Rectal smooth muscle tissue (tissue), 1 donor: ENCODE results near the gene NTNG2.
A peak's percentile ranks its signal among the peaks of the same experiment; 100 is the strongest.

ENCODE experiments used
- H3K27ac ChIP-seq: one replicate; pipeline ENCODE4 v1.7.0; 2013; ENCODE audit warnings: low read depth, low read length, inconsistent platforms
- H3K27me3 ChIP-seq: one replicate; pipeline ENCODE4 v1.7.0; 2013; ENCODE audit warnings: low read length; ENCODE audit not compliant: control insufficient read depth, insufficient read depth
- H3K36me3 ChIP-seq: one replicate; pipeline ENCODE4 v1.7.0; 2013; ENCODE audit warnings: low read length; ENCODE audit not compliant: control insufficient read depth, insufficient read depth
- H3K4me1 ChIP-seq: one replicate; pipeline ENCODE4 v1.7.0; 2013; ENCODE audit warnings: low read length; ENCODE audit not compliant: control insufficient read depth, insufficient read depth
- H3K4me3 ChIP-seq: one replicate; pipeline ENCODE4 v1.7.0; 2013; ENCODE audit warnings: low read length
- H3K9ac ChIP-seq: one replicate; pipeline ENCODE4 v1.7.0; 2013; ENCODE audit warnings: low read length

Gene NTNG2

GRCh38 chr9:132151118-132151517 is 10.7 kb upstream of the NTNG2 start:
- H3K9ac ChIP-seq, result no peak overlapping the region
- no peak overlapping the region for H3K27ac ChIP-seq
- no peaks in the 10 kb centered on the region for H3K4me1 ChIP-seq
- no peak overlapping the region for H3K4me3 ChIP-seq
- H3K27me3 ChIP-seq, result peaks cover 9% of the 10 kb centered on the region
- no peaks in the 10 kb centered on the region for H3K36me3 ChIP-seq

GRCh38 chr9:132152231-132152630 is 9.6 kb upstream of the NTNG2 start:
- Histone ChIP-seq H3K4me1 (no peaks in the 10 kb centered on the region), H3K27ac (no peak overlapping the region), H3K4me3 (no peak overlapping the region), H3K36me3 (no peaks in the 10 kb centered on the region), H3K27me3 (peaks cover 7% of the 10 kb centered on the region), H3K9ac (no peak overlapping the region)

DNA sequence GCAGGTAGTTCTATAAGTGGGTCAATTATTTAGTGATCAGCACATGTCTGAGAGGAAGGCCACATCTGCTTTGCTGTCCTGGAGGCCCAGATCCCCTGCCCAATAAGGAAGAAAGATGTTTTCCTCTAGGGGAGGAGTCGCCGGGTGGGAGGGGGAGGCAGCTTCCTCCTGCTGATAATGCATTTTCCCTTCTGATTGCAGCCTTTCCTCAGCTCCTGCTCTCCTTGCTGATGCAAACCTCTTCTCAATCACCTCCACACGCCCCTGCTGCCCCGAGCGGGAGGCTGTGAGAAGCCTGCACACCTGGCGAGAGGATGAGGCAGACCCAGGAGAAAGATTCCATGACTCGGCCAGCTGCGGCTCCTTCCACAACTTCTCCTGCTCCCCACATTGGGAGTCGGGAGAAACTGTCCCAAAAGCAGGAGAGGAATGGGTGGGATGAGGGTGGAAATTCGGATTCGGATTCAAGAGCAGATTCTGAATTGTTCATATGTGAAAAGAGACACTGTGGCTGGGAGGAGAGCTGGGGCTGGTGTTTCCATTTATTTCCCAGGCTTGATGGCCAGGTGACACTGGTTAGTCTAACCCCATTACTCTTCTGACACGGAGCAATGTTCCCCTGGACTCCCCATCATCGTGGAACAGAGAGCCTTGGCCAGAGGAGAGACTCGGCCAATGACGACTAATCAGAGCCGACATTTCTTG is 6.8 kb upstream of the NTNG2 start:
- no peak overlapping the region for H3K4me3 ChIP-seq
- peaks cover 4% of the 10 kb centered on the region for H3K27me3 ChIP-seq
- H3K4me1 ChIP-seq, result no peaks in the 10 kb centered on the region
- H3K36me3 ChIP-seq, result no peaks in the 10 kb centered on the region
- no peak overlapping the region for H3K27ac ChIP-seq
- no peak overlapping the region for H3K9ac ChIP-seq

- Histone ChIP-seq H3K27ac (no peak overlapping the region), H3K4me1 (no peaks in the 10 kb centered on the region), H3K4me3 (no peak overlapping the region), H3K9ac (no peak overlapping the region), H3K27me3 (peaks cover 6% of the 10 kb centered on the region), H3K36me3 (no peaks in the 10 kb centered on the region)
Observed at GRCh38 chr9:132155568-132155895, 6.3 kb upstream of the NTNG2 start.

GRCh38 chr9:132156262-132156661 is 5.6 kb upstream of the NTNG2 start:
- H3K27me3 ChIP-seq, result peaks cover 8% of the 10 kb centered on the region
- no peaks in the 10 kb centered on the region for H3K4me1 ChIP-seq
- H3K4me3 ChIP-seq, result no peak overlapping the region
- no peaks in the 10 kb centered on the region for H3K36me3 ChIP-seq
- H3K9ac ChIP-seq, result no peak overlapping the region
- H3K27ac ChIP-seq, result no peak overlapping the region

GRCh38 chr9:132157347-132158116 is 4.3 kb upstream of the NTNG2 start:
- Histone ChIP-seq H3K27me3 (peaks cover 8% of the 10 kb centered on the region), H3K27ac (no peak overlapping the region), H3K36me3 (no peaks in the 10 kb centered on the region), H3K9ac (no peak overlapping the region), H3K4me3 (no peak overlapping the region), H3K4me1 (no peaks in the 10 kb centered on the region)

DNA sequence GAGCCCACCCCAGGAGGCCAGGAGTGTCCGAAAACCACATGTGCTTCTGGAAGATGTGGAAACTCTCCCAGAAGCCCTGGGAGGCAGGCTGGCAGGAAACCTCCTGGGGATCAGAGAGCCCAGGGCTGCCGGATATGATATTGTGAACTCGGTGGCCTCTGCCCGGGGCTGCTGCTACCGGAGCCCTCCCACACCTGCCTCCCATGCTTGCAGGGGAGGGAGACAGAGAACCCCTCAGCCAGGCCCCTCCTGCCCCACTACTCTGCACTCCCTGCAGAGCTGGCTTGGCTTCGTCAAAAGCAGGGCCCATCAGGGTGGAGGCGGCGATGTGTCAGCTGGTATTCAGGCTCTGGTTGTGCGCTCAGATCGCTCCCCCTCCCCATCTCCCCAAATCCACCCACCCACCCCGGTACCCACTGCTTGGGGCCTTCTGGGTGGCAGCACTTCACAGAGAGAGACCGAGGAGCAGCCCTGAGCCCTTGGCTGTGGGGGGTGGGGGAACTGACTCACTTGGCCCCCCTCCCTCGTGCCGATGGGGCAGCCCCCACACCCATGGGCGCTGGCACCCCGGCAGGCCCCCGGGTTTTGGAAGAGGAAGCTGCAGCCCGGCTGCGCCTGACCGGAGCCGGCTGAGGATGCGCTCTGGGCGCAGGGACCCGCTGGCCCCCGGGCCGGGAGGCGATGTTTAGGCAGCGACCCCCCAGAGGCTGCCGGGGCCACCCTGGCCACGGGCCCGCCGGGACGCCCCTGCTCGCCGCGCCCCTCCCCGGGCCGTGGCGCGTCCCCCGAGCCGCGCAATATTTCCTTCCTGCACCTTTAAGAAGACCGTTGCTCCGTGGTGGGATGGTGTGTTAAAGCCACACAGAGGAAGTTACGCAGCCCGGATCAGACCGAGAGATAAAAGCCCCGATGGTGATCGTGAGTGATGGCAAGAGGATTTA is 786 bp upstream of the NTNG2 start:
- peak overlapping the region; percentile 60 for H3K4me3 ChIP-seq
- no peak overlapping the region for H3K27ac ChIP-seq
- H3K9ac ChIP-seq, result no peak overlapping the region
- H3K27me3 ChIP-seq, result peaks cover 12% of the 10 kb centered on the region
- no peaks in the 10 kb centered on the region for H3K4me1 ChIP-seq
- no peaks in the 10 kb centered on the region for H3K36me3 ChIP-seq

GRCh38 chr9:132162764-132163456 is 1.1 kb downstream of the NTNG2 start:
- Histone ChIP-seq H3K27ac (no peak overlapping the region), H3K27me3 (peaks cover 26% of the 10 kb centered on the region), H3K4me1 (no peaks in the 10 kb centered on the region), H3K36me3 (no peaks in the 10 kb centered on the region), H3K9ac (no peak overlapping the region), H3K4me3 (peak overlapping the region; percentile 62)

- H3K9ac ChIP-seq, result no peak overlapping the region
- H3K4me3 ChIP-seq, result no peak overlapping the region
- H3K27ac ChIP-seq, result no peak overlapping the region
- H3K36me3 ChIP-seq, result no peaks in the 10 kb centered on the region
- no peaks in the 10 kb centered on the region for H3K4me1 ChIP-seq
- peaks cover 28% of the 10 kb centered on the region for H3K27me3 ChIP-seq
Observed at GRCh38 chr9:132163457-132163875, 1.6 kb downstream of the NTNG2 start.

GRCh38 chr9:132163876-132164603 is 2.2 kb downstream of the NTNG2 start:
- Histone ChIP-seq H3K4me1 (no peaks in the 10 kb centered on the region), H3K4me3 (no peak overlapping the region), H3K9ac (no peak overlapping the region), H3K27ac (no peak overlapping the region), H3K27me3 (peaks cover 28% of the 10 kb centered on the region), H3K36me3 (no peaks in the 10 kb centered on the region)

GRCh38 chr9:132164604-132165362 is 2.9 kb downstream of the NTNG2 start:
- H3K4me3 ChIP-seq, result no peak overlapping the region
- no peaks in the 10 kb centered on the region for H3K4me1 ChIP-seq
- peaks cover 26% of the 10 kb centered on the region for H3K27me3 ChIP-seq
- no peaks in the 10 kb centered on the region for H3K36me3 ChIP-seq
- no peak overlapping the region for H3K27ac ChIP-seq
- no peak overlapping the region for H3K9ac ChIP-seq
